ENCODE results near the gene UGT8.

The UGT8 gene

DNA sequence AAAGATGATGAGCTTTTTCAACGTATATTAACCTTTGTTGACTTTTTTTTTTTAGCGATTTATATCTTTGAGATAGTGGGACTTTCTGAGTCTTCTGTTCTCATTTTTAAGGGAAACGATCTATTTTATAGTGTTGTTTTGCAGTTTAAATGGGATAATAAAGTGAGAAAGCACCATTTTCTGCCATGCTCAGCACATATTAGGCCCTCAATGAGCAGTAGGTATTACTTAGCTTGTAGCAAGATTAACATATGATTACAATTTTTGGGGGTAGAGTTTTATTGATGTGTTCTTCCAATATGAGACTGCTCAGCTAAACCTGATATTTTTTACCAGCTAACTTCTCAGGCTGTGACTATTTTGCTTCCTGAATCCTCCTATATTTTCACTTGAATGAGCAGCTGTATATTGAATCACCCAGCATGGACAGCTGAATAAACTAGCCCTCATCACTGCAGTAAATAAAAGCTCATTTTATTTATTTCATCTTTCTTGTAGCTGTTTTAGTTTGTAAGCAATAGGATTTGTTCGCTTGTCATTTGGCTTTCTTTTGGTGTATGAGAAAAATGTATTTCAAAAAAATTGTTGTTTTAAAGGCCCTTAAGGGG is 43.7 kb downstream of the UGT8 start:
- H3K79me2 ChIP-seq (ENCODE audit: insufficient read depth, low read length) = peaks cover 37% of the 10 kb centered on the region; the same call in 1 of the 2 replicates
- no peaks in the 10 kb centered on the region for H3K9me3 ChIP-seq (ENCODE audit: insufficient read depth, low read length)
- H3K27ac ChIP-seq (ENCODE audit: low read depth, low read length) = no peak overlapping the region
- H4K20me1 ChIP-seq (ENCODE audit: low read depth, low read length) = no peaks in the 10 kb centered on the region
- H3K27me3 ChIP-seq (ENCODE audit: low read length) = no peaks in the 10 kb centered on the region
- no peak overlapping the region for H2AFZ ChIP-seq (ENCODE audit: low read depth, low read length, severe bottlenecking)
- H3K4me2 ChIP-seq (ENCODE audit: low read depth, low read length, poor library complexity, severe bottlenecking) = no peak overlapping the region
- H3K9ac ChIP-seq (ENCODE audit: low read length) = no peak overlapping the region
- no peak overlapping the region for H3K4me3 ChIP-seq (ENCODE audit: insufficient read depth, low read length, poor library complexity, severe bottlenecking)
- no peaks in the 10 kb centered on the region for H3K36me3 ChIP-seq (ENCODE audit: low read length)
- TF ChIP-seq EZH2phosphoT487 (conservative IDR thresholded peaks at IDR 0.05; ENCODE audit: low read length) = no peak
- TF ChIP-seq, protein P1, sequence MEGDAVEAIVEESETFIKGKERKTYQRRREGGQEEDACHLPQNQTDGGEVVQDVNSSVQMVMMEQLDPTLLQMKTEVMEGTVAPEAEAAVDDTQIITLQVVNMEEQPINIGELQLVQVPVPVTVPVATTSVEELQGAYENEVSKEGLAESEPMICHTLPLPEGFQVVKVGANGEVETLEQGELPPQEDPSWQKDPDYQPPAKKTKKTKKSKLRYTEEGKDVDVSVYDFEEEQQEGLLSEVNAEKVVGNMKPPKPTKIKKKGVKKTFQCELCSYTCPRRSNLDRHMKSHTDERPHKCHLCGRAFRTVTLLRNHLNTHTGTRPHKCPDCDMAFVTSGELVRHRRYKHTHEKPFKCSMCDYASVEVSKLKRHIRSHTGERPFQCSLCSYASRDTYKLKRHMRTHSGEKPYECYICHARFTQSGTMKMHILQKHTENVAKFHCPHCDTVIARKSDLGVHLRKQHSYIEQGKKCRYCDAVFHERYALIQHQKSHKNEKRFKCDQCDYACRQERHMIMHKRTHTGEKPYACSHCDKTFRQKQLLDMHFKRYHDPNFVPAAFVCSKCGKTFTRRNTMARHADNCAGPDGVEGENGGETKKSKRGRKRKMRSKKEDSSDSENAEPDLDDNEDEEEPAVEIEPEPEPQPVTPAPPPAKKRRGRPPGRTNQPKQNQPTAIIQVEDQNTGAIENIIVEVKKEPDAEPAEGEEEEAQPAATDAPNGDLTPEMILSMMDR (IDR thresholded peaks at IDR 0.05; ENCODE audit: insufficient read depth, low read length, poor library complexity, severe bottlenecking) = no peak
- no peaks in the 10 kb centered on the region for H3F3A ChIP-seq (ENCODE audit: insufficient read depth)
- no peaks in the 10 kb centered on the region for H3K9me2 ChIP-seq (replicated peaks; ENCODE audit: insufficient read depth, low read length)

DNA sequence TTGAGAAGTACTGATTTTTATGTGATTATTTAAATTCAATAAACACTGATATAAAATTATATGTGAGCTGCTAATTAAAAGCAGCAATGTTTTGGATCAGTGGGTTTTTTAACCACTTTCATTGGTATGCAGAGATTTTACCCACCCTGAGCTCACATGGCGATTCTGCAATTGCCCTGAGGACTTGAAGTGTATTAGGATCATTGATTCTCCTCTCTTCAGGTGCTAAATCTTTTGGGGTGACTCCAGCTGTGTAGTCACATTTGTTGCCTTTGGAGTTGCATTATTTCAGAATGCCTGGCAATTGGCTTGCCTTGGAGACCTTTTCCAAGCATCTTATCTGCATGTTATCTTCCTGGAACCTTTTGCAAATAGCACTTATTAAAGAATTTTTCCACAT is 51.3 kb downstream of the UGT8 start:
- H3K9me3 ChIP-seq (ENCODE audit: insufficient read depth, low read length) = no peaks in the 10 kb centered on the region
- no peak overlapping the region for H3K9ac ChIP-seq (ENCODE audit: low read length)
- no peak overlapping the region for H3K4me3 ChIP-seq (ENCODE audit: insufficient read depth, low read length, poor library complexity, severe bottlenecking)
- no peaks in the 10 kb centered on the region for H3K36me3 ChIP-seq (ENCODE audit: low read length)
- no peaks in the 10 kb centered on the region for H3F3A ChIP-seq (ENCODE audit: insufficient read depth)
- no peak overlapping the region for H3K4me2 ChIP-seq (ENCODE audit: low read depth, low read length, poor library complexity, severe bottlenecking)
- no peak overlapping the region for H3K27ac ChIP-seq (ENCODE audit: low read depth, low read length)
- TF ChIP-seq, protein P1 (IDR thresholded peaks at IDR 0.05; ENCODE audit: insufficient read depth, low read length, poor library complexity, severe bottlenecking) = no peak
- H3K79me2 ChIP-seq (ENCODE audit: insufficient read depth, low read length) = peaks cover 19% of the 10 kb centered on the region; the same call in 1 of the 2 replicates
- no peaks in the 10 kb centered on the region for H4K20me1 ChIP-seq (ENCODE audit: low read depth, low read length)
- H3K27me3 ChIP-seq (ENCODE audit: low read length) = no peaks in the 10 kb centered on the region
- H3K9me2 ChIP-seq (replicated peaks; ENCODE audit: insufficient read depth, low read length) = no peaks in the 10 kb centered on the region
- no peak overlapping the region for H2AFZ ChIP-seq (ENCODE audit: low read depth, low read length, severe bottlenecking)

DNA sequence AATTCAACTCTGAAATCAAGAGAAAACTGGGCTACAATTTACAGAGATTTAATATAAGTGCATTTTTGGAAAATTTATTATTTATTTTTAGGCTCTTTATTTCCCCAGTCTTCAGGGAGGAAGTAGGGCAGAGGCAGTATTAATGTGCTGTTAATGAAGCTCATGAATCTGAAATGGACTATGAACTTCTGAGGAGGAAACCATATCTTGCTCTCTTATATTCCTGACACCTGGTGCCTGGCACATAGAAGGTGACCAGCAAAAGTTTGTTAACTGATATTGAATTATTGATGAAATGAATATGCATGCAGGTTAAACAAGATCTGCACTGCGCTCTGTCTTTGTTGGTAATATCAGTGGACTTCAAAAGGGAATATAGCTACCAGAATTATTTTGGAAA is 55.1 kb downstream of the UGT8 start:
- H3K4me2 ChIP-seq (ENCODE audit: low read depth, low read length, poor library complexity, severe bottlenecking) = no peak overlapping the region
- no peaks in the 10 kb centered on the region for H3K9me2 ChIP-seq (replicated peaks; ENCODE audit: insufficient read depth, low read length)
- no peak overlapping the region for H3K9ac ChIP-seq (ENCODE audit: low read length)
- H3K4me3 ChIP-seq (ENCODE audit: insufficient read depth, low read length, poor library complexity, severe bottlenecking) = no peak overlapping the region
- no peak for TF ChIP-seq EZH2phosphoT487 (conservative IDR thresholded peaks at IDR 0.05; ENCODE audit: low read length)
- TF ChIP-seq, protein P1 (IDR thresholded peaks at IDR 0.05; ENCODE audit: insufficient read depth, low read length, poor library complexity, severe bottlenecking) = no peak
- H3F3A ChIP-seq (ENCODE audit: insufficient read depth) = no peaks in the 10 kb centered on the region
- no peaks in the 10 kb centered on the region for H3K9me3 ChIP-seq (ENCODE audit: insufficient read depth, low read length)
- no peak overlapping the region for H2AFZ ChIP-seq (ENCODE audit: low read depth, low read length, severe bottlenecking)
- peaks cover 23% of the 10 kb centered on the region for H3K79me2 ChIP-seq (ENCODE audit: insufficient read depth, low read length)
- H3K27me3 ChIP-seq (ENCODE audit: low read length) = no peaks in the 10 kb centered on the region
- H4K20me1 ChIP-seq (ENCODE audit: low read depth, low read length) = no peaks in the 10 kb centered on the region
- no peak overlapping the region for H3K27ac ChIP-seq (ENCODE audit: low read depth, low read length)
- no peaks in the 10 kb centered on the region for H3K36me3 ChIP-seq (ENCODE audit: low read length)
